GM23248 (cell line): ENCODE data around the gene TMEM201. TPM values are rescaled to one million over a fixed set of nuclear protein-coding genes. Genes with fewer than 3 reads are reported as not detected.

Experiments
- DNase-seq: peaks from one replicate; pipeline ENCODE4 v3.0.0-alpha.2; 2015
- H2AFZ ChIP-seq: fragments of 200-600 bp; sonication (generic); 2 replicates; pipeline ENCODE4 v1.6.1; 2016; ENCODE audit warnings: antibody characterized with exemption
- H3F3A ChIP-seq: fragments of 200-600 bp; sonication (generic); 2 replicates; pipeline ENCODE4 v1.6.1; 2016; ENCODE audit warnings: mild to moderate bottlenecking, antibody characterized with exemption, mixed run types; ENCODE audit not compliant: insufficient read depth
- H3K27ac ChIP-seq: fragments of 200-600 bp; sonication (generic); 2 replicates; pipeline ENCODE4 v1.5.1; 2016; ENCODE audit warnings: mild to moderate bottlenecking
- H3K27me3 ChIP-seq: fragments of 200-600 bp; sonication (generic); replicated peaks from 2 replicates; pipeline ENCODE4 v1.6.1; 2016; ENCODE audit warnings: mild to moderate bottlenecking; ENCODE audit not compliant: insufficient read depth
- H3K36me3 ChIP-seq: fragments of 200-600 bp; sonication (generic); 2 replicates; pipeline ENCODE4 v1.6.1; 2016; ENCODE audit warnings: low read depth, mild to moderate bottlenecking
- H3K4me1 ChIP-seq: fragments of 200-600 bp; sonication (generic); 2 replicates; pipeline ENCODE4 v1.6.1; 2016; ENCODE audit warnings: mild to moderate bottlenecking; ENCODE audit not compliant: insufficient read depth
- H3K4me2 ChIP-seq: fragments of 200-600 bp; sonication (generic); one replicate; pipeline ENCODE4 v1.6.1; 2016; ENCODE audit warnings: mild to moderate bottlenecking; ENCODE audit not compliant: unreplicated experiment
- H3K4me3 ChIP-seq: fragments of 200-600 bp; sonication (generic); 2 replicates; pipeline ENCODE4 v1.5.1; 2016; ENCODE audit warnings: mild to moderate bottlenecking
- H3K79me2 ChIP-seq: fragments of 200-600 bp; sonication (generic); 2 replicates; pipeline ENCODE4 v1.6.1; 2016; ENCODE audit warnings: mild to moderate bottlenecking; ENCODE audit not compliant: insufficient read depth
- H3K9ac ChIP-seq: fragments of 200-600 bp; sonication (generic); 2 replicates; pipeline ENCODE4 v1.6.1; 2016; ENCODE audit warnings: mild to moderate bottlenecking
- H3K9me2 ChIP-seq: fragments of 200-600 bp; sonication (generic); 2 replicates; pipeline ENCODE4 v1.6.1; 2016; ENCODE audit warnings: mixed run types, mild to moderate bottlenecking, moderate library complexity; ENCODE audit not compliant: insufficient read depth
- H3K9me3 ChIP-seq: fragments of 200-600 bp; sonication (generic); one replicate; pipeline ENCODE4 v1.6.1; 2017; ENCODE audit warnings: low read depth
- H4K20me1 ChIP-seq: fragments of 200-600 bp; sonication (generic); 2 replicates; pipeline ENCODE4 v1.6.0; 2016; ENCODE audit not compliant: insufficient read depth
- EZH2 ChIP-seq: fragments of 200-600 bp; sonication (generic); IDR thresholded peaks from 2 replicates; pipeline ENCODE4 v1.6.1; 2018; ENCODE audit warnings: antibody characterized with exemption, mild to moderate bottlenecking; ENCODE audit not compliant: insufficient read depth, poor library complexity, severe bottlenecking
- EZH2phosphoT487 ChIP-seq: fragments of 200-600 bp; sonication (generic); IDR thresholded peaks from 2 replicates; pipeline ENCODE4 v1.6.1; 2018; ENCODE audit warnings: antibody characterized with exemption, moderate library complexity, mild to moderate bottlenecking, low read depth; ENCODE audit not compliant: insufficient read depth
- WGBS, 2 experiments: methylation state at CpG; one replicate each; pipeline ENCODE4 v1.1.6; 2015 to 2017; ENCODE audit warnings: low lambda C conversion rate in 2 of 2, low coverage in 1 of 2; ENCODE audit errors: missing lambda C conversion rate in 2 of 2; 5-methylcytosine and 5-hydroxymethylcytosine counted together
- in situ Hi-C: fragments of 300-500 bp; cut with MboI; formaldehyde crosslinking; loops from 2 replicates; pipeline ENCODE4 v1.15.0; 2020
- polyA plus RNA-seq: library from polyadenylated mRNA; unstranded; fragments of >200 nt; fragmentation: Nextera tagmentation; extraction: Ambion mirVana; gene quantifications from 2 replicates; pipeline ENCODE4 v1.2.1, GENCODE V29; 2016
- total RNA-seq: library from RNA; depleted of rRNA; stranded (reverse); fragments of >200 nt; shearing (Covaris generic); gene quantifications from 2 replicates; pipeline ENCODE4 v1.2.3, GENCODE V29; 2014

TMEM201 gene
- total and polyA plus RNA-seq, 2 experiments from 2014 or later: 5.7 to 6.7 TPM

DNA sequence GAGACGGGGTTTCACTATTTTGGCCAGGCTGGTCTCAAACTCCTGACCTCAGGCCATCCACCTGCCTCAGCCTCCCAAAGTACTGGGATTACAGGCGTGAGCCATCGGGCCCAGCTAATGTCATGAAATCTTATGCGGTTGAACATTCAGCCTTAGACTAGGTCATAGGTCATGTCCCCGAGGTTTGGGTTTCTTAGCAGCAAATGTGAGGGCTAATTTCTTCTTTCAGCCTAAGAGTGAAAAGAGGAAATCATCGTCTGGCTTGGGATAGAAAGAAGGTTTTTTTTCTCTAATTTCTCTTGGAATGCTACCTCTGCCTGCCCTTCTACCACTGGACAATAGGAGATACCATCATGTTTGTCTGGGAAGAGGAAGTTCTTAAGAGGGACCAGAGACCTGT, 44.8 kb downstream of the TMEM201 start:
- no peaks in the 10 kb centered on the region for H3K27me3 ChIP-seq
- H3K9me3 ChIP-seq: no peaks in the 10 kb centered on the region
- no peaks in the 10 kb centered on the region for H3K36me3 ChIP-seq
- TF ChIP-seq EZH2phosphoT487: no peak
- no peak for TF ChIP-seq EZH2
- in situ Hi-C loops: loop anchor here (10.0 kb wide), 1 partner anchor 231 kb away; no protein-coding TSS in a partner anchor
- H3K9me2 ChIP-seq: no peaks in the 10 kb centered on the region
- 76 to 79% methylated on average over 6 of the region's 6 CpGs for WGBS, 2 experiments
- H3K27ac ChIP-seq: no peak overlapping the region
- no peak overlapping the region for H3K4me2 ChIP-seq
- no peak overlapping the region for H3K9ac ChIP-seq
- H2AFZ ChIP-seq: no peak overlapping the region
- H3K79me2 ChIP-seq: no peaks in the 10 kb centered on the region
- no peaks in the 10 kb centered on the region for H4K20me1 ChIP-seq
- DNase-seq: no peak
- H3F3A ChIP-seq: no peaks in the 10 kb centered on the region
- no peak overlapping the region for H3K4me3 ChIP-seq
- H3K4me1 ChIP-seq: no peaks in the 10 kb centered on the region

DNA sequence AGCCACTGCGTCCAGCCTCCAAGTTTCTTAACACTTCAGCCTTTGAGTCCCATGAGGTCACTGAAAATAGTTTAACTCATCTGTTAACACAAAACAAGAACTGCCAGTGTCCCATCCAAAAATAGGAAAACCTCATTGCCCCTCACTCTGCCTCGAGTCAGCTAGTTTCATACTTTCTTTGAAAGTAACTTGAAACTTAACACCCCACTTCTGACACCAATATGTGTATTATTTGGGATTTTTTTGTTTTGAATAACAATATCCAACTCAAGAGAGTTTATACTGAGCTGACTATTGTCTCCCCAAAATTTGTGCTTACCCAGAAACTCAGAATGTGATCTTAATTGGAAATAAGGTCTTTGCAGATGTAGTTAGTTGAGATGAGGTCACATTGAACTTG, 45.9 kb downstream of the TMEM201 start:
- no peaks in the 10 kb centered on the region for H3K9me2 ChIP-seq
- in situ Hi-C loops: loop anchor here (10.0 kb wide), 1 partner anchor 230 kb away; no protein-coding TSS in a partner anchor
- H4K20me1 ChIP-seq: no peaks in the 10 kb centered on the region
- no peak overlapping the region for H3K27ac ChIP-seq
- no peak overlapping the region for H3K4me2 ChIP-seq
- no peak for TF ChIP-seq EZH2phosphoT487
- no peak for TF ChIP-seq EZH2
- no peaks in the 10 kb centered on the region for H3K79me2 ChIP-seq
- 0 out of 2 replicates have a peak, but pooled peaks cover under 1% of the 10 kb centered on the region for H3K27me3 ChIP-seq
- no peak overlapping the region for H3K9ac ChIP-seq
- H3F3A ChIP-seq: no peaks in the 10 kb centered on the region
- no peak for DNase-seq
- H3K9me3 ChIP-seq: no peaks in the 10 kb centered on the region
- no peaks in the 10 kb centered on the region for H3K4me1 ChIP-seq
- no peak overlapping the region for H2AFZ ChIP-seq
- 57 to 66% methylated on average over 2 of the region's 2 CpGs for WGBS, 2 experiments
- H3K36me3 ChIP-seq: no peaks in the 10 kb centered on the region
- no peak overlapping the region for H3K4me3 ChIP-seq

DNA sequence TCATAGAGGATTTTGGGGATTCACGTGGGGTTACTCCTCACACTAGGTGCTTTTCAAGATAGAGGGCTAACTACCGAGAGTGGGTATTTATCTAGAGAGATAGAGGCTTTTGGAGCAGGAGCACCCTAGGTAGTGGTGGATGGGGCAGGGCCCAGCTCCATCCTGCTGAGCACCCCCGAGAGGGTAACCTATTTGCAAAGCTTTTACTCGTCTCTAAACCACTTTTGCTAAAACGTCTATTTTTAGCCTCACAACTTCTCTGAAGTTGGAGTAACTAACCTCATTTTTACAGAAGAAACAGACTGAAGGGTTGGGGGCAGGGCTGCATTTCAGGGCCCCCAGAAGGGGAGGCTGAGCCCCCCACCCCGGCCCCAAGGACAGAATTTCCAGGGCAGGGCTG, 50.5 kb downstream of the TMEM201 start:
- Histone ChIP-seq H2AFZ (no peak overlapping the region), H3K79me2 (no peaks in the 10 kb centered on the region), H3K4me1 (no peaks in the 10 kb centered on the region), H3K27me3 (0 out of 2 replicates have a peak, but pooled peaks cover 4% of the 10 kb centered on the region), H3F3A (no peaks in the 10 kb centered on the region), H3K4me2 (no peak overlapping the region), H4K20me1 (no peaks in the 10 kb centered on the region), H3K9me3 (no peaks in the 10 kb centered on the region), H3K9me2 (no peaks in the 10 kb centered on the region), H3K4me3 (no peak overlapping the region), H3K36me3 (no peaks in the 10 kb centered on the region), H3K9ac (no peak overlapping the region), H3K27ac (no peak overlapping the region)
- TF ChIP-seq EZH2phosphoT487 (no peak), EZH2 (no peak)
- in situ Hi-C loops: loop anchor here (10.0 kb wide), 1 partner anchor 226 kb away; no protein-coding TSS in a partner anchor
- 70 to 74% methylated on average over 6 of the region's 6 CpGs for WGBS, 2 experiments
- no peak for DNase-seq

DNA sequence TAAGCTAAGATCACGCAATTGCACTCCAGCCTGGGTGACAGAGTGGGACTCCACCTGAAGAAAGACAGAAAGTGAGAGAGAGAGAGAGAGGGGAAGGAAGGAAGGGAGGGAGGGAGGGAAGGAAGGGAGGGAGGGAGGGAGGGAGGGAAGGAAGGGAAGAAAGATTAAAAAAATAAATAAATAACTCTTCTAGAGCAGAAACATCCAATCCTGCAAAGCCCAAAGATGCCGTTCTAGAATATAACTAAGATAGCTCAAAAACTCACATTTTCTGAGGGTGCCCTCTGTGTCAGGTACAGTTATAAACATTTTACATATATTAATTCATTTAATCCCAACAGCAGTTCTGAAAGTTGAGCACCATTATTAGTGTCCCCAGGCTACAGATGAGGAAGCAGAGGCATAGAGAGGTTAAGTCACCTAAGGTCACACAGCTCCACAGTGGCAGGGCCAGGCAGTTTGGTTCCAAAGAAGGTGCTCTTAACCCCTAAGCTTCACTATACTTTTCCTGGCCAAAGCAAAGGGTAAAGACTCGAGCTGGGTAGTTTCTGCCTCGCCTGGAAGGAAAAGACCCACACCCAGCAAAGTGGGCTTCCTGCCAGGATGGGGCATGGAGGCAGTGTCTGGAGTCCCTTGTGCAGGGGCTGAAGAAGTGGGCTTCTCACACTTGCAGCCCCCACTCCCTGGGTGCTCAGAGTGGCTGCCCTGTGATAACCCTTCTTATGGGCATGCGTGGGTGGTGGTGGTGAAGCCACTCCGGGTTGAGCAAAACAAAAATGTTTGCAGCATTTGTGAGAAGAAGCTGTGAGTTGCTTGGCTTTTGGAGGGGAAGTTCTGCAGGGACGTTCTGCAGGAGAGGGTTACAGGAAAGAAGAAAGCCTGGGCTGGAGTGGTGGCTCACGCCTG, 54.9 kb downstream of the TMEM201 start:
- TF ChIP-seq EZH2phosphoT487 (no peak), EZH2 (no peak)
- Histone ChIP-seq H3K4me2 (no peak overlapping the region), H3K9me2 (no peaks in the 10 kb centered on the region), H3K9me3 (no peaks in the 10 kb centered on the region), H3K79me2 (no peaks in the 10 kb centered on the region), H3K9ac (no peak overlapping the region), H3F3A (no peaks in the 10 kb centered on the region), H2AFZ (no peak overlapping the region), H3K4me1 (no peaks in the 10 kb centered on the region), H3K27ac (no peak overlapping the region), H3K27me3 (0 out of 2 replicates have a peak, but pooled peaks cover 4% of the 10 kb centered on the region), H3K36me3 (no peaks in the 10 kb centered on the region), H3K4me3 (no peak overlapping the region), H4K20me1 (no peaks in the 10 kb centered on the region)
- DNase-seq: no peak
- in situ Hi-C loops: no loop called here
- WGBS, 2 experiments: 67 to 74% methylated on average over 8 of the region's 8 CpGs
